HG03159 (cell line): Measurements from ENCODE around the gene CYP2D6.
"Not testable (repeated sequence)": the region's sequence is repeated elsewhere in the genome, so short reads cannot be mapped to it uniquely, and the experiment has no call there.

Source experiments
- ATAC-seq: cut with Tn5 transposase; IDR thresholded peaks from one replicate; pipeline ENCODE4 v1.9.1; 2021; ENCODE audit warnings: mild to moderate bottlenecking, moderate library complexity; ENCODE audit not compliant: unreplicated experiment

Gene CYP2D6

GRCh38 chr22:42158456-42159132, 28.0 kb upstream of the CYP2D6 start:
- ATAC-seq = no peak

GRCh38 chr22:42156598-42156997, 26.0 kb upstream of the CYP2D6 start:
- no peak for ATAC-seq

GRCh38 chr22:42156121-42156520, 25.5 kb upstream of the CYP2D6 start:
- no peak for ATAC-seq

GRCh38 chr22:42155053-42155543, 24.5 kb upstream of the CYP2D6 start:
- ATAC-seq = no peak

- no peak for ATAC-seq
Observed at GRCh38 chr22:42154293-42155052, 23.9 kb upstream of the CYP2D6 start.

- no peak for ATAC-seq
Observed at GRCh38 chr22:42152661-42153270, 22.2 kb upstream of the CYP2D6 start.

- ATAC-seq = no peak
Observed at GRCh38 chr22:42151924-42152635, 21.5 kb upstream of the CYP2D6 start.

GRCh38 chr22:42150727-42151590, 20.3 kb upstream of the CYP2D6 start:
- ATAC-seq = no peak

- not testable (repeated sequence) for ATAC-seq
Observed at GRCh38 chr22:42149798-42150197, 19.2 kb upstream of the CYP2D6 start.

GRCh38 chr22:42145175-42145574, 14.6 kb upstream of the CYP2D6 start:
- ATAC-seq = no peak

GRCh38 chr22:42143859-42144822, 13.5 kb upstream of the CYP2D6 start:
- ATAC-seq = not testable (repeated sequence)

- no peak for ATAC-seq
Observed at GRCh38 chr22:42142771-42143461, 12.3 kb upstream of the CYP2D6 start.

- ATAC-seq = not testable (repeated sequence)
Observed at GRCh38 chr22:42141307-42142057, 10.9 kb upstream of the CYP2D6 start.

GRCh38 chr22:42140153-42140552, 9.5 kb upstream of the CYP2D6 start:
- not testable (repeated sequence) for ATAC-seq

- not testable (repeated sequence) for ATAC-seq
Observed at GRCh38 chr22:42139508-42139907, 8.9 kb upstream of the CYP2D6 start.

GRCh38 chr22:42138972-42139371, 8.4 kb upstream of the CYP2D6 start:
- no peak for ATAC-seq

GRCh38 chr22:42138122-42138770, 7.6 kb upstream of the CYP2D6 start:
- no peak for ATAC-seq
